ACC112 (cell line): ENCODE results near the gene OTOA.
"Not testable (repeated sequence)": the region's sequence is repeated elsewhere in the genome, so short reads cannot be mapped to it uniquely, and the experiment has no call there.

Source experiments
- H2AFZ ChIP-seq: fragments of 200-600 bp; sonication (generic); one replicate; pipeline ENCODE4 v1.6.0; 2017; ENCODE audit warnings: antibody characterized with exemption, low read length; ENCODE audit not compliant: unreplicated experiment
- H3K27ac ChIP-seq: fragments of 200-600 bp; sonication (generic); 2 replicates; pipeline ENCODE4 v1.5.1; 2014; ENCODE audit warnings: low read depth, mild to moderate bottlenecking, antibody characterized with exemption, low read length, moderate library complexity
- H3K27me3 ChIP-seq: fragments of 200-600 bp; sonication (generic); 2 replicates; pipeline ENCODE4 v1.6.1; 2014; ENCODE audit warnings: mild to moderate bottlenecking, antibody characterized with exemption, low read length, moderate library complexity, mixed read lengths; ENCODE audit not compliant: insufficient read depth
- H3K36me3 ChIP-seq: fragments of 200-600 bp; sonication (generic); 2 replicates; pipeline ENCODE4 v1.6.1; 2016; ENCODE audit warnings: mild to moderate bottlenecking, antibody characterized with exemption, low read length, moderate library complexity, mixed read lengths; ENCODE audit not compliant: insufficient read depth
- H3K4me1 ChIP-seq: fragments of 200-600 bp; sonication (generic); one replicate; pipeline ENCODE4 v1.6.1; 2016; ENCODE audit warnings: low read length, mixed read lengths; ENCODE audit not compliant: insufficient read depth, unreplicated experiment, control insufficient read depth
- H3K4me3 ChIP-seq: fragments of 200-600 bp; sonication (generic); 2 replicates; pipeline ENCODE4 v1.5.1; 2014; ENCODE audit warnings: mild to moderate bottlenecking, low read depth, low read length
- H3K79me2 ChIP-seq: fragments of 200-600 bp; sonication (generic); one replicate; pipeline ENCODE4 v1.6.0; 2016; ENCODE audit warnings: low read length; ENCODE audit not compliant: control insufficient read depth, unreplicated experiment, insufficient read depth

Gene OTOA

DNA sequence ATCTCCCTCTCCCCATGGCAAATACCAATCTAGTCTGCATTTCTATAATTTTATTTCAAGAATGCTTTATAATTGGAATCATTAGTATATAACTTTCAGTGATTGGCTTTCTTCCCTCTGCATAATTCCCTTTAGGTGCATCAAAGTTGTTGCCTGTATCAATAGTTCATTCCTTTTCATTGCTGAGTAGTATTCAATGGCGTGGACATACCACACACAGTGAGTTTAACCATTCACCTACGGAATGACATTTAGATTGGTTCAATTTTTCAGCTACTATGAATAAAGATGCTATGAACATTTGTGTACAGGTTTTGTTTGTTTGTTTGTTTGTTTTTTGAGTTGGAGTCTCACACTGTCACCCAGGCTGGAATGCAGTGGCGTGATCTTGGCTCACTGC is 9.7 kb downstream of the OTOA start:
- no peak overlapping the region for H3K27ac ChIP-seq
- no peak overlapping the region for H3K4me3 ChIP-seq
- H2AFZ ChIP-seq, result no peak overlapping the region
- H3K27me3 ChIP-seq, result peaks cover 22% of the 10 kb centered on the region; the same call in 1 of the 2 replicates
- H3K4me1 ChIP-seq, result no peaks in the 10 kb centered on the region
- no peaks in the 10 kb centered on the region for H3K36me3 ChIP-seq
- no peaks in the 10 kb centered on the region for H3K79me2 ChIP-seq

DNA sequence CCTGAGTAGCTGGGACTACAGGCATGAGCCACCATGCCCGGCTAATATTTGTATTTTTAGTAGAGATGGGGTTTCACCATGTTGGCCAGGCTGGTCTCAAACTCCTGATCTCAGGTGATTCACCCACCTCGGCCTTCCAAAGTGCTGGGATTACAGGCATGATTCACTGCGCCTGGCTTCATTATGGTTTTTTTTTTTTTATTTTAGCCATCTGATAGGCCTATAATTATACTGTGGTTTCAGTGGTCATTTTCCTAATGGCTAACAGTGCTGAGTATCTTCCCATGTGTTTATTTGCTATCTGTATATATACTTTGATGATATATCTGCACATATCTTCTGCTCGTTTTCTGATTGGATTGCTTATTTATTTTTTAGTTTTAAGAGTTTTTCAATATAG is 10.7 kb downstream of the OTOA start:
- not testable (repeated sequence) for H3K27ac ChIP-seq, H3K79me2 ChIP-seq, H3K36me3 ChIP-seq, H2AFZ ChIP-seq, H3K4me1 ChIP-seq, H3K4me3 ChIP-seq
- peaks cover 28% of the 10 kb centered on the region; the same call in 1 of the 2 replicates for H3K27me3 ChIP-seq

DNA sequence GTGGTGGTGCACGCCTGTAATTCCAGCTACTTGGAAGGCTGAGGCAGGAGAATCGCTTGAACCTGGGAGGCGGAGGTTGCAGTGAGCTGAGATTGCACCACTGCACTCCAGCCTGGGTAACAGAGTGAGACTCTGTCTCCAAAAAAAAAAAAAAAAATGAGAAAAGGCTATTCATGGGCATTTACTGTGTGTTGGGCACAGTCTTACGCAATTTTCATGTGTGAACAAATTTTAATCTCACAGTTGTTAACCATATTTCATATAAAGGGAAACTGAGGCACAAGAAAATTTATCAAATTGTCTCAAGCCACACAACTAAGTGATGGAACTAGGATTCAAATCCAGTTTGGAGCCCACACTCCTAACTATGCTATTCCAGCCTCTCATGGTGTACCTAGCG is 16.9 kb downstream of the OTOA start:
- not testable (repeated sequence) for H3K4me1 ChIP-seq, H2AFZ ChIP-seq, H3K79me2 ChIP-seq, H3K4me3 ChIP-seq, H3K27ac ChIP-seq, H3K36me3 ChIP-seq
- peaks cover 44% of the 10 kb centered on the region for H3K27me3 ChIP-seq

DNA sequence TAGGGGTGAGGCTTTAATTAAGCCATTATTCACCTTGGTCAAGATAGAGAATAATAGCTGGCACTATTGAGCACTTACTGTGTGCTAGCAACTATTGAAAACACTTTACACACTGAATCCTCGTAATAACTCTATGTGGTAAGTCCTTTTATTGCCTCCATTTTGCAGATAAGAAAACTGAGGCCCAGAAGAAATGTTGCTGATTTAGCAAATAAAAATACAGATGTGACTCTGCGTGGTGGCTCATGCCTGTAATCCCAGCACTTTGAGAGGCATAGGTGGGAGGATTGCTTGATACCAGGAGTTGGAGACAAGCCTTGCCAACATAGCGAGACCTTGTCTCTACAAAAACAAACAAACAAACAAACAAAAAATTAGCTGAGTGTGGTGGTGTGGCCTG is 19.4 kb downstream of the OTOA start:
- no peaks in the 10 kb centered on the region for H3K36me3 ChIP-seq
- H3K27ac ChIP-seq, result no peak overlapping the region
- H3K4me1 ChIP-seq, result no peaks in the 10 kb centered on the region
- H3K79me2 ChIP-seq, result no peaks in the 10 kb centered on the region
- no peak overlapping the region for H2AFZ ChIP-seq
- no peak overlapping the region for H3K4me3 ChIP-seq
- peaks cover 40% of the 10 kb centered on the region for H3K27me3 ChIP-seq

- Histone ChIP-seq H3K27ac (no peak overlapping the region), H3K27me3 (peaks cover 42% of the 10 kb centered on the region), H3K36me3 (no peaks in the 10 kb centered on the region), H2AFZ (no peak overlapping the region), H3K4me3 (no peak overlapping the region), H3K79me2 (no peaks in the 10 kb centered on the region), H3K4me1 (no peaks in the 10 kb centered on the region)
Observed at GRCh38 chr16:21684199-21684598, 20.4 kb downstream of the OTOA start.

- Histone ChIP-seq H3K4me1 (no peaks in the 10 kb centered on the region), H2AFZ (no peak overlapping the region), H3K79me2 (no peaks in the 10 kb centered on the region), H3K36me3 (no peaks in the 10 kb centered on the region), H3K4me3 (no peak overlapping the region), H3K27ac (no peak overlapping the region), H3K27me3 (peaks cover 42% of the 10 kb centered on the region)
Observed at GRCh38 chr16:21685034-21685455, 21.3 kb downstream of the OTOA start.

GRCh38 chr16:21689107-21689506 is 25.3 kb downstream of the OTOA start:
- H3K27ac ChIP-seq, result no peak overlapping the region
- no peaks in the 10 kb centered on the region for H3K79me2 ChIP-seq
- H2AFZ ChIP-seq, result no peak overlapping the region
- H3K4me3 ChIP-seq, result no peak overlapping the region
- H3K4me1 ChIP-seq, result no peaks in the 10 kb centered on the region
- H3K36me3 ChIP-seq, result no peaks in the 10 kb centered on the region
- H3K27me3 ChIP-seq, result peaks cover 30% of the 10 kb centered on the region

DNA sequence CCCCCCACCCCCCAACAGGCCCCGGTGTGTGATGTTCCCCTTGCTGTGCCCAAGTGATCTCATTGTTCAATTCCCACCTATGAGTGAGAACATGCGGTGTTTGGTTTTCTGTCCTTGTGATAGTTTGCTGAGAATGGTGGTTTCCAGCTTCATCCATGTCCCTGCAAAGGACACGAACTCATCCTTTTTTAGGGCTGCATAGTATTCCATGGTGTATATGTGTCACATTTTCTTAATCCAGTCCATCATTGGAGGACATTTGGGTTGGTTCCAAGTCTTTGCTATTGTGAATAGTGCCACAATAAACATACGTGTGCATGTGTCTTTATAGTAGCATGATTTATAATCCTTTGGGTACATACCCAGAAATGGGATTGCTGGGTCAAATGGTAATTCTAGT is 27.2 kb downstream of the OTOA start:
- peaks cover 30% of the 10 kb centered on the region for H3K27me3 ChIP-seq
- not testable (repeated sequence) for H3K79me2 ChIP-seq, H3K4me3 ChIP-seq, H3K4me1 ChIP-seq, H3K27ac ChIP-seq, H3K36me3 ChIP-seq, H2AFZ ChIP-seq

- H3K4me3 ChIP-seq, result no peak overlapping the region
- no peaks in the 10 kb centered on the region for H3K79me2 ChIP-seq
- H2AFZ ChIP-seq, result no peak overlapping the region
- no peaks in the 10 kb centered on the region for H3K4me1 ChIP-seq
- H3K27ac ChIP-seq, result no peak overlapping the region
- peaks cover 7% of the 10 kb centered on the region; the same call in 1 of the 2 replicates for H3K27me3 ChIP-seq
- no peaks in the 10 kb centered on the region for H3K36me3 ChIP-seq
Observed at GRCh38 chr16:21694609-21695008, 30.8 kb downstream of the OTOA start.

DNA sequence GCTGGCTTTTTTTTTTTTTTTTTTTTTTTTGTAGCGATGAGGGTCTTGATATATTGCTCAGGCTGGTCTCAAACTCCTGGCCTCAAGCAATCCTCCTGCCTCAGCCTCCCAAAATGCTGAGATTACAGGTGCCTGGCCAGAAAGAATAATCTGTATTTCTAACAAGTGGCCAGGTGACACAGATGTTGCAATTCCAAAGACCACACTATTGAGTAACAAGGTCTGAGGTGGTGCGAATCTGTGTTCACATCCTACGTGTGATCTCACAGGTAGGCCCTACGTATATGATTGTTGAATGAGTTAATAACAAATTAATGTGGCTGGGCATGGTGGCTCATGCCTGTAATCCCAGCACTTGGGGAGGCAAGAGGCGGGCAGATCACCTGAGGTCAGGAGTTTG is 33.3 kb downstream of the OTOA start:
- Histone ChIP-seq H3K4me1 (no peaks in the 10 kb centered on the region), H3K4me3 (no peak overlapping the region), H3K27ac (no peak overlapping the region), H2AFZ (no peak overlapping the region), H3K79me2 (no peaks in the 10 kb centered on the region), H3K36me3 (no peaks in the 10 kb centered on the region), H3K27me3 (no peaks in the 10 kb centered on the region; the same call in 1 of the 2 replicates)

- Histone ChIP-seq H3K27me3 (no peaks in the 10 kb centered on the region; the same call in 1 of the 2 replicates), H2AFZ (no peak overlapping the region), H3K27ac (no peak overlapping the region), H3K36me3 (no peaks in the 10 kb centered on the region), H3K79me2 (no peaks in the 10 kb centered on the region), H3K4me3 (no peak overlapping the region), H3K4me1 (no peaks in the 10 kb centered on the region)
Observed at GRCh38 chr16:21698169-21699032, 34.6 kb downstream of the OTOA start.
